ENCODE results near the gene CELA2B. TPM values are rescaled to one million over a fixed set of nuclear protein-coding genes. Genes with fewer than 3 reads are reported as not detected.
"Not testable (repeated sequence)": the region's sequence is repeated elsewhere in the genome, so short reads cannot be mapped to it uniquely, and the experiment has no call there.

The CELA2B gene
- total and polyA plus RNA-seq, 11 donors: not detected

- intact Hi-C loops (cut with DNase I): no loop called here
Measured at GRCh38 chr1:15476927-15477326, 1.0 kb downstream of the CELA2B start.

GRCh38 chr1:15477646-15478212 is 1.8 kb downstream of the CELA2B start:
- WGBS, 4 donors: 91 to 94% (median 93%) methylated on average over 5 of the region's 5 CpGs
- no peak for ATAC-seq

More at GRCh38 chr1:15476927-15477326, 1.0 kb downstream of the CELA2B start:
- Histone ChIP-seq H3K9me3 (no peaks in the 10 kb centered on the region), H3K36me3 (no peaks in the 10 kb centered on the region), H3K27ac (no peak overlapping the region), H3K4me1 (no peaks in the 10 kb centered on the region), H3K4me3 (no peak overlapping the region), H3K27me3 (no peaks in the 10 kb centered on the region)
- TF ChIP-seq CTCF (IDR thresholded peaks at IDR 0.05) (no peak), POLR2A (IDR thresholded peaks at IDR 0.05) (no peak)
- DNase-seq (no peak), ATAC-seq (no peak)
- WGBS, 4 donors: 90 to 96% (median 92%) methylated on average over 3 of the region's 3 CpGs

GRCh38 chr1:15479654-15480347 is 3.9 kb downstream of the CELA2B start:
- 89 to 93% (median 92%) methylated on average over 11 of the region's 11 CpGs for WGBS, 4 donors
- TF ChIP-seq CTCF (IDR thresholded peaks at IDR 0.05) (no peak), POLR2A (IDR thresholded peaks at IDR 0.05) (no peak)

More at GRCh38 chr1:15477646-15478212, 1.8 kb downstream of the CELA2B start:
- H3K9me3 ChIP-seq: no peaks in the 10 kb centered on the region
- no peak overlapping the region for H3K4me3 ChIP-seq
- no peak for DNase-seq
- no peaks in the 10 kb centered on the region for H3K27me3 ChIP-seq
- TF ChIP-seq CTCF (IDR thresholded peaks at IDR 0.05) (no peak), POLR2A (IDR thresholded peaks at IDR 0.05) (no peak)
- H3K27ac ChIP-seq: no peak overlapping the region
- intact Hi-C loops (cut with DNase I): no loop called here
- H3K36me3 ChIP-seq: no peaks in the 10 kb centered on the region
- H3K4me1 ChIP-seq: peaks cover 0 to 5% (median 0%) of the 10 kb centered on the region in 12 donors

DNA sequence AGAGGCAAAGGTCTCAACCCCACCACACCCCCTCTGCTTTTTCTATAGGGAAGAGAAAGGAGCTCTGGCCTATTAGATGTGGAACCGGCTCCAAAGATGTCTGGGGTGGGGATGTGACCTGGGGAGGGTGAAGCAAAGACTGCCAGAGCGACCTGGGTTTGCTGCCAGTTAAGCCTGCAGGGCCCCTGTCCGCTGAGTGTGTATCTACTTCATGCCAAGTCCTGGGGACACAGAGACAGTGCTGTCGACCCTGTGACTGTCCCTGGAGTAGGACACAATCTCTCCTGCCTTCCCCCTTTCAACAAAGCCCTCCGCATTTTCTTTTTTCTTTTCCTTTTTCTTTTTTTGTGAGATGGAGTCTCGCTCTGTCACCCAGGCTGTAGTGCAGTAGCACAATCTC is 6.6 kb downstream of the CELA2B start:
- H3K4me3 ChIP-seq; H3K9me3 ChIP-seq; DNase-seq; intact Hi-C loops (cut with DNase I); H3K27me3 ChIP-seq; H3K36me3 ChIP-seq; H3K27ac ChIP-seq; H3K4me1 ChIP-seq: not testable (repeated sequence)
- ATAC-seq: peak in 3 of 4 donors; percentile 47 to 75 (median 54)
- WGBS, 4 donors: 56 to 73% (median 60%) methylated on average over 6 of the region's 6 CpGs

More at GRCh38 chr1:15479654-15480347, 3.9 kb downstream of the CELA2B start:
- ATAC-seq (no peak), DNase-seq (no peak)
- Histone ChIP-seq H3K27ac (no peak overlapping the region), H3K36me3 (no peaks in the 10 kb centered on the region), H3K27me3 (no peaks in the 10 kb centered on the region), H3K9me3 (no peaks in the 10 kb centered on the region), H3K4me1 (peaks cover 0 to 5% (median 0%) of the 10 kb centered on the region in 12 donors), H3K4me3 (no peak overlapping the region)
- intact Hi-C loops (cut with DNase I): no loop called here

- H3K27me3 ChIP-seq; DNase-seq; H3K36me3 ChIP-seq; H3K4me1 ChIP-seq; H3K4me3 ChIP-seq; H3K9me3 ChIP-seq; intact Hi-C loops (cut with DNase I); H3K27ac ChIP-seq: not testable (repeated sequence)
- peak in 1 of 4 donors; percentile 21 for ATAC-seq
- WGBS, 4 donors: 77 to 91% (median 79%) methylated on average over 6 to 14 of the region's 16 CpGs
Measured at GRCh38 chr1:15482983-15483543, 7.2 kb downstream of the CELA2B start.

All from heart left ventricle (tissue), 16 donors.